Aorta (tissue), 5 donors: Measurements from ENCODE around the gene JHY. TPM values are rescaled to one million over a fixed set of nuclear protein-coding genes. Genes with fewer than 3 reads are reported as not detected.
A peak's percentile ranks its signal among the peaks of the same experiment; 100 is the strongest.

Experiments
- ATAC-seq: fragments of 200-7000 bp; cut with Tn5 transposase; one replicate; pipeline ENCODE4 v1.9.1; 2022; ENCODE audit warnings: moderate library complexity; ENCODE audit not compliant: low FRiP score
- DNase-seq, 2 donors: peaks; one replicate each; pipeline ENCODE4 v3.0.0-alpha.2; 2020
- H3K27ac ChIP-seq, 2 donors: one replicate each; pipeline ENCODE4 v1.5.1; 2013; ENCODE audit warnings: low read length in 2 of 2, mild to moderate bottlenecking in 2 of 2, moderate library complexity in 2 of 2, control low read depth in 1 of 2, inconsistent platforms in 1 of 2, low read depth in 1 of 2
- H3K27me3 ChIP-seq, 2 donors: one replicate each; pipeline ENCODE4 v1.6.1; 2013; ENCODE audit warnings: control low read depth in 1 of 2, low read length in 1 of 2, mild to moderate bottlenecking in 1 of 2, moderate library complexity in 1 of 2; ENCODE audit not compliant: insufficient read depth in 2 of 2, control insufficient read depth in 1 of 2
- H3K36me3 ChIP-seq, 2 donors: one replicate each; pipeline ENCODE4 v1.6.1; 2013; ENCODE audit warnings: control low read depth in 1 of 2, low read length in 1 of 2, mild to moderate bottlenecking in 1 of 2; ENCODE audit not compliant: insufficient read depth in 2 of 2, control insufficient read depth in 1 of 2
- H3K4me1 ChIP-seq, 2 donors: one replicate each; pipeline ENCODE4 v1.6.1; 2013; ENCODE audit warnings: low read length in 2 of 2, control low read depth in 1 of 2, mild to moderate bottlenecking in 1 of 2, moderate library complexity in 1 of 2; ENCODE audit not compliant: insufficient read depth in 2 of 2, control insufficient read depth in 1 of 2
- H3K4me3 ChIP-seq, 2 donors: one replicate each; pipeline ENCODE4 v1.5.1; 2013; ENCODE audit warnings: low read length in 2 of 2, control low read depth in 1 of 2, mild to moderate bottlenecking in 1 of 2
- H3K9me3 ChIP-seq: one replicate; pipeline ENCODE4 v1.6.1; 2013; ENCODE audit warnings: mild to moderate bottlenecking, low read length; ENCODE audit not compliant: control insufficient read depth
- WGBS, 2 donors: extraction: QIAGEN DNeasy Blood & Tissue Kit; methylation state at CpG; one replicate each; pipeline ENCODE4 v1.1.7; 2013; 5-methylcytosine and 5-hydroxymethylcytosine counted together
- intact Hi-C, 2 donors: fragments of 100-400 bp; cut with DNase I; formaldehyde crosslinking; loops; one replicate each; pipeline versions ENCODE4 v1.14.2 to v1.15.0; 2022
- polyA plus RNA-seq, 2 donors: library from polyadenylated mRNA; stranded (reverse); fragments of 200-250 nt; gene quantifications; one replicate each; pipeline ENCODE4 v1.2.3, GENCODE V29; 2013
- total RNA-seq, 2 donors: library from RNA; stranded (reverse); fragmentation: NEBNext Ultra II Directional; extraction: Animal tissue kit (Norgen Biotek cat#: 25700); gene quantifications; one replicate each; pipeline ENCODE4 v1.2.1, GENCODE V29; 2021
- donor health status: healthy with polysubstance abuse.
- donor health status: Bipolar disorder and iron deficiency.
- donor health status: DM: no; HTN: no; CAD: no.
- donor health status: DM: no; HTN: no; CAD: no.
- donor health status: DM: yes; HTN: yes; CAD: no.

Gene JHY
- total and polyA plus RNA-seq, 4 donors = 1.8 to 7.1 (median 4.7) TPM

- H3K4me1 ChIP-seq = no peaks in the 10 kb centered on the region
- no peaks in the 10 kb centered on the region for H3K9me3 ChIP-seq
- DNase-seq (peak in 1 of 2 donors; percentile 69), ATAC-seq (no peak)
- no peaks in the 10 kb centered on the region for H3K27me3 ChIP-seq
- intact Hi-C loops = loop anchor here (2.0 to 10.0 kb wide), 2 partner anchors 159 to 191 kb away; no protein-coding TSS in a partner anchor
- H3K4me3 ChIP-seq = no peak overlapping the region
- H3K36me3 ChIP-seq = no peaks in the 10 kb centered on the region
- no peak overlapping the region for H3K27ac ChIP-seq
- 12 to 13% methylated on average over 7 of the region's 7 CpGs for WGBS, 2 donors
Measured at GRCh38 chr11:122863704-122864326, 18.7 kb upstream of the JHY start.

- intact Hi-C loops = loop anchor here in 1 of 2 donors (2.0 to 10.0 kb wide), 2 partner anchors 158 to 190 kb away; no protein-coding TSS in a partner anchor
- H3K36me3 ChIP-seq = no peaks in the 10 kb centered on the region
- H3K4me3 ChIP-seq = no peak overlapping the region
- ATAC-seq = no peak
- H3K9me3 ChIP-seq = no peaks in the 10 kb centered on the region
- no peak overlapping the region for H3K27ac ChIP-seq
- DNase-seq = no peak
- no peaks in the 10 kb centered on the region for H3K4me1 ChIP-seq
- H3K27me3 ChIP-seq = no peaks in the 10 kb centered on the region
- 70 to 81% methylated on average over 7 of the region's 7 CpGs for WGBS, 2 donors
Measured at GRCh38 chr11:122864386-122865115, 18.0 kb upstream of the JHY start.

- no peak overlapping the region for H3K4me3 ChIP-seq
- ATAC-seq (no peak), DNase-seq (no peak)
- H3K36me3 ChIP-seq = no peaks in the 10 kb centered on the region
- WGBS, 2 donors = 90 to 92% methylated on average over 6 of the region's 6 CpGs
- no peak overlapping the region for H3K27ac ChIP-seq
- intact Hi-C loops = loop anchor here in 1 of 2 donors (10.0 kb wide), 1 partner anchor 185 kb away; no protein-coding TSS in a partner anchor
- no peaks in the 10 kb centered on the region for H3K27me3 ChIP-seq
- H3K9me3 ChIP-seq = no peaks in the 10 kb centered on the region
- H3K4me1 ChIP-seq = no peaks in the 10 kb centered on the region
Measured at GRCh38 chr11:122869622-122870021, 12.9 kb upstream of the JHY start.

- ATAC-seq (no peak), DNase-seq (no peak)
- H3K4me1 ChIP-seq = no peaks in the 10 kb centered on the region
- no peaks in the 10 kb centered on the region for H3K9me3 ChIP-seq
- H3K27ac ChIP-seq = no peak overlapping the region
- 84 to 85% methylated on average over 4 of the region's 4 CpGs for WGBS, 2 donors
- intact Hi-C loops = no loop called here
- H3K4me3 ChIP-seq = no peak overlapping the region
- no peaks in the 10 kb centered on the region for H3K36me3 ChIP-seq
- H3K27me3 ChIP-seq = no peaks in the 10 kb centered on the region
Measured at GRCh38 chr11:122871302-122871701, 11.3 kb upstream of the JHY start.

- H3K9me3 ChIP-seq = no peaks in the 10 kb centered on the region
- H3K4me1 ChIP-seq = no peaks in the 10 kb centered on the region
- DNase-seq = no peak
- intact Hi-C loops = no loop called here
- H3K27me3 ChIP-seq = no peaks in the 10 kb centered on the region
- H3K36me3 ChIP-seq = no peaks in the 10 kb centered on the region
- WGBS, 2 donors = 87 to 90% methylated on average over 3 of the region's 3 CpGs
- H3K27ac ChIP-seq = no peak overlapping the region
- H3K4me3 ChIP-seq = no peak overlapping the region
- ATAC-seq = no peak
Measured at GRCh38 chr11:122872046-122872445, 10.5 kb upstream of the JHY start.

DNA sequence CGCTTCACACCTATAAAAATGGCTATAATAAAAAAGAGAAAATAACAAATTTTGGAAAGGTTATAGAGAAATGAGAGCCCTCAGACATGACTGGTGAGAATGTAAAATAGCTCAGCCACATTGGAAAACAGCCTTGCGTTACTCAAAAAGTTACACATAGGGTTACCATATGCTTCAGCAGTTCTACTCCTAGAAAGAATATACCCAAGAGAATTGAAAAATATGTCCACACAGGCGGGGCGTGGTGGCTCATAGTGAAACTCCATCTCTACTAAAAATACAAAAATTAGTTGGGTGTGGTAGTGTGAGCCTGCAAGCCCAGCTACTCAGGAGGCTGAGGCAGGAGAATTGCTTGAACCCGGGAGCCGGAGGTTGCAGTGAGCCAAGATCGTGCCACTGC lies 7.6 kb upstream of the JHY start:
- DNase-seq = no peak
- WGBS, 2 donors = 72 to 80% methylated on average over 7 of the region's 7 CpGs
- Histone ChIP-seq H3K27ac (no peak overlapping the region), H3K27me3 (no peaks in the 10 kb centered on the region), H3K9me3 (no peaks in the 10 kb centered on the region), H3K4me1 (no peaks in the 10 kb centered on the region), H3K36me3 (no peaks in the 10 kb centered on the region), H3K4me3 (no peak overlapping the region)
- intact Hi-C loops = no loop called here
- no peak for ATAC-seq

DNA sequence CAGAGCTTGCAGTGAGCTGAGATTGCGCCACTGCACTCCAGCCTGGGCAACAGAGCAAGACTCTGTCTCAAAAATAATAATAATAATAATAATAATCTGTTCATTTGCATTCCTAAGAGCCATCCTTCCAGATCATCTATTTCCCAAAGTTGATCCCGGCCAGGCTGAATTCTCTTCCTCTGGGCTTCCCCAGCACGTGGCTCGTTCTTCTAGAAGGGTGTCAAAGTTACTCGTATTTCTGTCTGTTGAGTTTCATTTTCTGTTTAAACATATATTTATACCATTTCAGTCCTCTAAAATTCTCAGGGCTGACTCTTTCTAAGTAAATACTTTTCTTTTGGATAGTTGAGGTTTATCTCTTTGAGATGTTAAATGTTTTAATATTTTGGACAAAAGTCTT lies 4.8 kb upstream of the JHY start:
- 57 to 85% methylated on average over 5 of the region's 5 CpGs for WGBS, 2 donors
- intact Hi-C loops = no loop called here
- no peaks in the 10 kb centered on the region for H3K36me3 ChIP-seq

DNA sequence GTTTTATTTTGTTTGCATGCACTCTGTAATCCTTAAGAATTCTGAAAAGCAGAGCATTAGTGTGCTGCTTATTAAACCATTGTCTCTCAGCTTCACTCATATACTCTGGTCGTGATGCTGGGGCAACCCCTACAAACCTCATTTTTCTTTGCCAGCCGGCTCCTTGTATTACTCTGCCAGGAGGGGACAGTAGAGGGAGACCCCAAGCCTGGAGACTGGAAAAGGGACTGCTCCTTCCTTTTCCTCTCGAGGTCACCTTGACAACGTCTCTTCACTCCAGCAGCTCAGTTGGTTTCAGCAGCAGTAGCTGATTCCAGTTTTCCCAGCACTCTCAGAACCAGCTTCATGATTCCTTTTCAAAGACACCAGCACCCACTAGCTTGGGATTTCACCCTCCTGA lies 2.8 kb upstream of the JHY start:
- no peaks in the 10 kb centered on the region for H3K27me3 ChIP-seq
- no peaks in the 10 kb centered on the region for H3K4me1 ChIP-seq
- intact Hi-C loops = no loop called here
- no peaks in the 10 kb centered on the region for H3K36me3 ChIP-seq
- H3K27ac ChIP-seq = no peak overlapping the region
- no peak for DNase-seq
- 27 to 31% methylated on average over 4 of the region's 4 CpGs for WGBS, 2 donors
- no peak for ATAC-seq
- H3K4me3 ChIP-seq = no peak overlapping the region
- no peaks in the 10 kb centered on the region for H3K9me3 ChIP-seq

More for the DNA sequence above, 4.8 kb upstream of the JHY start:
- no peak for DNase-seq
- no peak overlapping the region for H3K27ac ChIP-seq
- H3K4me3 ChIP-seq = no peak overlapping the region
- H3K9me3 ChIP-seq = no peaks in the 10 kb centered on the region
- H3K4me1 ChIP-seq = no peaks in the 10 kb centered on the region
- H3K27me3 ChIP-seq = no peaks in the 10 kb centered on the region
- no peak for ATAC-seq
